Panc1 (cell line): Measurements from ENCODE around the gene CCL13. TPM values are rescaled to one million over a fixed set of nuclear protein-coding genes. Genes with fewer than 3 reads are reported as not detected.

Experiments used
- ATAC-seq: fragments of 200-7000 bp; cut with Tn5 transposase; 2 replicates; pipeline ENCODE4 v1.9.1; 2020; ENCODE audit warnings: mild to moderate bottlenecking, moderate library complexity
- BruUV-seq: library from RNA; stranded (reverse); fragments of 400-500 nt; replicated peaks from 2 replicates; lab custom pipeline; 2021; lab: Mats Ljungman, UMichigan
- CTCF ChIA-PET: fragments of 300-600 bp; sonication (Branson Sonifier 250); formaldehyde crosslinking; loops from one replicate; lab custom pipeline; 2022; ENCODE audit warnings: antibody characterized with exemption; lab: Charles Lee
- POLR2A ChIA-PET: fragments of 300-600 bp; sonication (Branson Sonifier 250); formaldehyde crosslinking; loops from one replicate; lab custom pipeline; 2022; ENCODE audit warnings: antibody characterized with exemption; lab: Charles Lee
- DNase-seq: peaks from one replicate; pipeline ENCODE4 v3.0.0-alpha.2; 2010; ENCODE audit warnings: low read depth, low spot score
- H3K27ac ChIP-seq: 2 replicates; pipeline ENCODE4 v1.5.1; 2011; ENCODE audit warnings: mild to moderate bottlenecking, low read length, inconsistent platforms
- H3K27me3 ChIP-seq: fragments of 200-500 bp; sonication (Bioruptor generic); 2 replicates; pipeline ENCODE4 v1.6.0; 2014; ENCODE audit warnings: low read length, inconsistent platforms; ENCODE audit not compliant: control insufficient read depth, insufficient read depth
- H3K36me3 ChIP-seq: fragments of 200-500 bp; sonication (Bioruptor generic); 2 replicates; pipeline ENCODE4 v1.5.1; 2014; ENCODE audit warnings: inconsistent platforms, mild to moderate bottlenecking, low read length, moderate library complexity; ENCODE audit not compliant: control insufficient read depth, insufficient read depth
- H3K4me1 ChIP-seq: 2 replicates; pipeline ENCODE4 v1.5.1; 2011; ENCODE audit warnings: inconsistent platforms, mild to moderate bottlenecking, low read length, moderate library complexity; ENCODE audit not compliant: control insufficient read depth, insufficient read depth
- H3K4me3 ChIP-seq, 2 experiments: 2 replicates each; pipeline ENCODE4 v1.5.1; 2011 to 2012; ENCODE audit warnings: low read depth in 2 of 2, low read length in 2 of 2, mild to moderate bottlenecking in 2 of 2, inconsistent platforms in 1 of 2, moderate library complexity in 1 of 2
- H3K9me3 ChIP-seq: fragments of 200-500 bp; sonication (Bioruptor generic); 2 replicates; pipeline ENCODE4 v1.5.1; 2014; ENCODE audit warnings: low read depth, mild to moderate bottlenecking, inconsistent platforms, low read length, moderate library complexity; ENCODE audit not compliant: control insufficient read depth, insufficient read depth
- CTCF ChIP-seq: fragments of 450-650 bp; IDR thresholded peaks from 2 replicates; pipeline ENCODE4 v1.5.1; 2017; ENCODE audit warnings: mild to moderate bottlenecking
- POLR2AphosphoS5 ChIP-seq: IDR thresholded peaks from 2 replicates; pipeline ENCODE4 v1.6.1; 2012; ENCODE audit warnings: mild to moderate bottlenecking, low read depth, low read length, moderate library complexity
- REST ChIP-seq, 2 experiments: IDR thresholded peaks; 2 replicates each; pipeline ENCODE4 v1.6.1; 2011 to 2012; ENCODE audit warnings: low read depth in 2 of 2, control low read depth in 1 of 2, low read length in 1 of 2, mild to moderate bottlenecking in 1 of 2, moderate library complexity in 1 of 2; ENCODE audit not compliant: insufficient read depth in 1 of 2
- SIN3A ChIP-seq: IDR thresholded peaks from 2 replicates; pipeline ENCODE4 v1.6.1; 2012; ENCODE audit warnings: low read depth, mild to moderate bottlenecking, low read length, moderate library complexity, borderline replicate concordance; ENCODE audit not compliant: insufficient read depth
- TCF7L2 ChIP-seq: IDR thresholded peaks from 2 replicates; pipeline ENCODE4 v1.6.1; 2011; ENCODE audit warnings: mild to moderate bottlenecking, low read depth, low read length, inconsistent platforms
- in situ Hi-C: cut with HindIII; loops from 2 replicates; pipeline ENCODE4 v1.10.0; 2016; ENCODE audit warnings: low sequenced_read_pairs, low pct_unique_long_range_greater_than_20kb
- intact Hi-C: fragments of 100-400 bp; cut with micrococcal nuclease; formaldehyde crosslinking; loops from one replicate; pipeline ENCODE4 v1.10.0; 2022; ENCODE audit not compliant: unreplicated experiment
- total RNA-seq: library from RNA; stranded (reverse); gene quantifications from one replicate; pipeline ENCODE4 v1.2.1, GENCODE V29; 2021; ENCODE audit not compliant: unreplicated experiment

The CCL13 gene
- total RNA-seq, 1 experiment from 2014 or later: not detected

GRCh38 chr17:34377078-34377823, 21.0 kb downstream of the CCL13 start:
- Histone ChIP-seq H3K4me3 (no peak overlapping the region), H3K9me3 (no peaks in the 10 kb centered on the region), H3K27me3 (no peaks in the 10 kb centered on the region; the same call in 1 of the 2 replicates), H3K4me1 (no peaks in the 10 kb centered on the region), H3K27ac (no peak overlapping the region), H3K36me3 (no peaks in the 10 kb centered on the region)
- in situ Hi-C loops: no loop called here
- no peak for TF ChIP-seq CTCF
- no peak for TF ChIP-seq TCF7L2
- TF ChIP-seq REST (IDR thresholded peaks at IDR 0.05; ENCODE audit: insufficient read depth in 1 of 2, low read depth in 2 of 2, low read length in 1 of 2): no peak
- no peak for TF ChIP-seq SIN3A
- TF ChIP-seq POLR2AphosphoS5: no peak
- ATAC-seq: no peak
- POLR2A ChIA-PET: no interaction called here
- intact Hi-C loops: no loop called here
- BruUV-seq: no TSS peak
- CTCF ChIA-PET: interaction anchor here (0.9 kb wide), 1 partner anchor 16 kb away, joined by 4 read pairs; no protein-coding TSS in a partner anchor
- DNase-seq: no peak

- POLR2A ChIA-PET: no interaction called here
- BruUV-seq: no TSS peak
- H3K36me3 ChIP-seq: no peaks in the 10 kb centered on the region
- TF ChIP-seq SIN3A (no peak), REST (IDR thresholded peaks at IDR 0.05; ENCODE audit: insufficient read depth in 1 of 2, low read depth in 2 of 2, low read length in 1 of 2) (no peak), TCF7L2 (no peak), POLR2AphosphoS5 (no peak), CTCF (no peak)
- no peaks in the 10 kb centered on the region; the same call in 1 of the 2 replicates for H3K27me3 ChIP-seq
- H3K4me1 ChIP-seq: no peaks in the 10 kb centered on the region
- CTCF ChIA-PET: no interaction called here
- in situ Hi-C loops: no loop called here
- DNase-seq (no peak), ATAC-seq (no peak)
- no peak overlapping the region for H3K27ac ChIP-seq
- H3K4me3 ChIP-seq: no peak overlapping the region
- intact Hi-C loops: no loop called here
- H3K9me3 ChIP-seq: no peaks in the 10 kb centered on the region
These were observed 22.4 kb downstream of the CCL13 start for GRCh38 chr17:34378664-34379101.
